ENCODE data around the gene BMI1. TPM values are rescaled to one million over a fixed set of nuclear protein-coding genes. Genes with fewer than 3 reads are reported as not detected.

Gene BMI1
- total RNA-seq, 1 experiment from 2014 or later, result 6.8 TPM

DNA sequence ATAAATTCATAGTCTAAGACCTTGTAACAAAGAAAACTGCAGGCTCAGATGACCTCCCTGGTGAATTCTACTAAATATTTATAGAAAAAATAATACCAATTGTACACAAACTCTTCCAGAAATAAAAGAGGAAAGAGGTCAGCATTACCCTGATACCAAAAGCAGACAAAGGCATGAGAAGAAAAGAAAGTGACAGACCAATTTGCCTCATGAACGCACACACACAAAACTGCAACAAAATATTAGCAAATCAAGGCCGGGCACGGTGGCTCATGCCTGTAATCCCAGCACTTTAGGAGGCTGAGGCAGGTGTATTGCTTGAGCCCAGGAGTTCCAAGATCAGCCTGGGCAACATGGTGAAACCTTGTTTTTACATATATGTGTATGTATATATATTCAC, 17.4 kb upstream of the BMI1 start:
- no peak overlapping the region for H3K4me3 Mint-ChIP-seq
- H3K27ac Mint-ChIP-seq, result no peak overlapping the region
- Histone ChIP-seq H3K79me2 (ENCODE audit: insufficient read depth, low read length) (no peaks in the 10 kb centered on the region), H3K4ac (ENCODE audit: low read depth, low read length) (no peak overlapping the region), H3T11ph (ENCODE audit: low read length) (no peak overlapping the region), H3K9me3 (ENCODE audit: control insufficient read depth, low read depth, low read length) (no peaks in the 10 kb centered on the region), H3K9ac (ENCODE audit: extremely low read depth, insufficient read length, low read length) (no peak overlapping the region), H3K27me3 (ENCODE audit: insufficient read depth, low read length) (no peaks in the 10 kb centered on the region), H2BK5ac (ENCODE audit: insufficient read length, low read length) (no peak overlapping the region), H2BK20ac (ENCODE audit: low read depth, low read length, poor library complexity, severe bottlenecking) (no peak overlapping the region), H3K23ac (ENCODE audit: insufficient read length, low read depth, low read length) (no peak overlapping the region), H2AK5ac (ENCODE audit: insufficient read length, low read length) (no peak overlapping the region), H2BK120ac (ENCODE audit: low read depth, low read length, poor library complexity, severe bottlenecking) (no peak overlapping the region), H2AFZ (ENCODE audit: low read length) (no peak overlapping the region), H3K14ac (ENCODE audit: insufficient read depth, low read length) (no peak overlapping the region), H3K18ac (ENCODE audit: insufficient read length, low read depth, low read length) (no peak overlapping the region), H3K4me2 (ENCODE audit: insufficient read depth, insufficient read length, low read length) (no peak overlapping the region), H4K8ac (replicated peaks; ENCODE audit: insufficient read length, low read depth, low read length) (no peak overlapping the region), H3K56ac (ENCODE audit: insufficient read length, low read depth, low read length) (no peak overlapping the region), H3K23me2 (ENCODE audit: insufficient read length, low read depth, low read length, poor library complexity, severe bottlenecking) (no peaks in the 10 kb centered on the region), H4K91ac (ENCODE audit: insufficient read length, low read depth, low read length) (no peak overlapping the region), H2BK12ac (ENCODE audit: insufficient read length, low read depth, low read length) (no peak overlapping the region), H4K5ac (ENCODE audit: insufficient read length, low read depth, low read length) (no peak overlapping the region), H3K27ac (ENCODE audit: insufficient read length, low read depth, low read length) (no peak overlapping the region), H2BK15ac (ENCODE audit: low read depth, low read length) (no peak overlapping the region), H3K79me1 (ENCODE audit: insufficient read depth, low read depth, low read length, poor library complexity, severe bottlenecking) (no peaks in the 10 kb centered on the region), H3K4me1 (ENCODE audit: insufficient read depth, low read length) (no peaks in the 10 kb centered on the region), H4K20me1 (ENCODE audit: control insufficient read depth, insufficient read depth, insufficient read length) (no peaks in the 10 kb centered on the region)
- no peaks in the 10 kb centered on the region for H3K4me1 Mint-ChIP-seq
- no CpG with 5 or more reads among the region's 3 CpGs for WGBS (ENCODE audit: extremely low coverage, insufficient read length, low lambda C conversion rate)
- TF ChIP-seq CTCF (conservative IDR thresholded peaks at IDR 0.05), result no peak
- peaks cover 0 to 5% of the 10 kb centered on the region in 2 experiments; a peak in 1 of 5 replicates for H3K9me3 Mint-ChIP-seq
- H3K36me3 Mint-ChIP-seq (ENCODE audit: insufficient read depth in 1 of 3, low read depth in 3 of 3), result no peaks in the 10 kb centered on the region
- H3K27me3 Mint-ChIP-seq (ENCODE audit: low read depth), result peaks cover 7% of the 10 kb centered on the region; the same call in 1 of the 2 replicates
- DNase-seq, result no peak
